Loucy (cell line): ENCODE results near the gene ACAN.

ENCODE experiments used
- CTCF ChIP-seq: fragments of 200-600 bp; sonication (generic); conservative IDR thresholded peaks from 2 replicates; pipeline ENCODE4 v1.5.1; 2014; ENCODE audit warnings: mild to moderate bottlenecking, antibody characterized with exemption, low read length
- EZH2phosphoT487 ChIP-seq: fragments of 200-600 bp; IDR thresholded peaks from 2 replicates; pipeline ENCODE4 v1.6.1; 2018; ENCODE audit warnings: antibody characterized with exemption, mild to moderate bottlenecking, moderate library complexity, borderline replicate concordance

DNA sequence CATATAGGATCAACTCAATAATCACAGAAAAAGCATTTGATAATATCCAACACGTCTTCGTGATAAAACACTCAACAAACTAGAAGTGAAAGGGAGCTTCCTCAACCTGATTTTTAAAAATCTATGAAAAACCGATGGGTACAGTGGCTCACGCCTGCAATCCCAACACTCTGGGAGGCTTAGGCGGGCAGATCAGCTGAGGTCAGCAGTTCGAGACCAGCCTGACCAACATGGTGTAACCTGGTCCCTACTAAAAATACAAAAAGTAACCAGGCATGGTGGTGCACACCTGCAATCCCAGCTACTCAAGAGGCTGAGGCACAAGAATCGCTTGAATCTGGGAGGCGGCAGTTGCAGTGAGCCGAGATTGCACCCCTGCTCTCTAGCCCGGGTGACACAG, 112.1 kb downstream of the ACAN start:
- TF ChIP-seq EZH2phosphoT487: no peak
- no peak for TF ChIP-seq CTCF
